Thyroid gland (tissue), 4 donors: Measurements from ENCODE around the gene C1QL1.

Experiments
- CTCF ChIP-seq, 6 experiments: fragments of 200-600 bp in 3 of 6; fragments of 450-650 bp in 3 of 6; sonication (generic) in 3 of 6; IDR thresholded peaks; one replicate each; pipeline ENCODE4 v1.5.1; 2016 to 2019; ENCODE audit warnings: antibody characterized with exemption in 6 of 6, mild to moderate bottlenecking in 2 of 6, inconsistent platforms in 1 of 6, moderate library complexity in 1 of 6
- POLR2A ChIP-seq, 2 donors: fragments of 450-650 bp; IDR thresholded peaks; one replicate each; pipeline ENCODE4 v1.6.1; 2017; ENCODE audit warnings: antibody characterized with exemption in 2 of 2, mild to moderate bottlenecking in 2 of 2, moderate library complexity in 1 of 2

- TF ChIP-seq CTCF (IDR thresholded peaks at IDR 0.05) (no peak), POLR2A (IDR thresholded peaks at IDR 0.05) (no peak)
Measured at GRCh38 chr17:45004388-45004787, 36.3 kb upstream of the C1QL1 start.
